GM12878 (cell line): ENCODE data around the gene AEN. TPM values are rescaled to one million over a fixed set of nuclear protein-coding genes. Genes with fewer than 3 reads are reported as not detected.

Experiments used
- ATAC-seq: fragments of 200-7000 bp; cut with Tn5 transposase; 3 replicates; pipeline ENCODE4 v1.9.1; 2020; ENCODE audit warnings: mild to moderate bottlenecking, moderate library complexity
- BruUV-seq: library from RNA; stranded (reverse); fragments of 400-500 nt; replicated peaks from 2 replicates; lab custom pipeline; 2021; lab: Mats Ljungman, UMichigan
- CTCF ChIA-PET: fragments of 300-600 bp; sonication (Branson Sonifier 250); formaldehyde crosslinking; extraction: SDS; loops from one replicate; lab custom pipeline; 2021; ENCODE audit warnings: inconsistent platforms; lab: Yijun Ruan, JAX
- POLR2A ChIA-PET: fragments of 350-600 bp; formaldehyde crosslinking; extraction: SDS; loops from one replicate; lab custom pipeline; 2021; ENCODE audit warnings: inconsistent platforms; lab: Charles Lee
- RAD21 ChIA-PET: fragments of 300-600 bp; sonication (Branson Sonifier 250); formaldehyde crosslinking; loops from one replicate; lab custom pipeline; 2023; ENCODE audit warnings: antibody characterized with exemption; ENCODE audit not compliant: unreplicated experiment; lab: Charles Lee
- SMC1A ChIA-PET: fragments of 300-600 bp; sonication (Branson Sonifier 250); formaldehyde crosslinking; loops from one replicate; lab custom pipeline; 2023; ENCODE audit not compliant: unreplicated experiment, uncharacterized antibody; lab: Charles Lee
- DNase-seq: peaks from one replicate; pipeline ENCODE4 v3.0.0-alpha.2; 2011; ENCODE audit warnings: low read depth, low spot score
- FAIRE-seq: peaks from 3 replicates; lab custom pipeline; 2011; peaks lifted over from hg19 to GRCh38; lab: Jason Lieb, UNC
- H2AFZ ChIP-seq: 2 replicates; pipeline ENCODE4 v1.6.0; 2011; ENCODE audit warnings: low read depth, low read length, control low read depth; ENCODE audit not compliant: control insufficient read depth
- H3K27ac ChIP-seq: 2 replicates; pipeline ENCODE4 v1.5.1; 2011; ENCODE audit warnings: control low read depth; ENCODE audit not compliant: control insufficient read depth, insufficient read depth
- H3K27me3 ChIP-seq, 2 experiments: replicated peaks in 1 of 2; 2 replicates each; pipeline versions ENCODE4 v1.6.0 to v1.6.1; 2011; ENCODE audit warnings: low read length in 1 of 2; ENCODE audit not compliant: control insufficient read depth in 2 of 2, insufficient read depth in 2 of 2
- H3K36me3 ChIP-seq, 2 experiments: 2 replicates each; pipeline ENCODE4 v1.5.1; 2011; ENCODE audit warnings: low read length in 1 of 2; ENCODE audit not compliant: control insufficient read depth in 2 of 2, insufficient read depth in 2 of 2
- H3K4me1 ChIP-seq: 2 replicates; pipeline ENCODE4 v1.6.1; 2011; ENCODE audit warnings: mild to moderate bottlenecking, low read length, moderate library complexity, mixed read lengths; ENCODE audit not compliant: control insufficient read depth, insufficient read depth
- H3K4me2 ChIP-seq: 2 replicates; pipeline ENCODE4 v1.6.0; 2011; ENCODE audit warnings: control low read depth; ENCODE audit not compliant: control insufficient read depth, insufficient read depth
- H3K4me3 ChIP-seq: fragments of 200-600 bp; sonication (generic); 2 replicates; pipeline ENCODE4 v1.5.1; 2016
- H3K79me2 ChIP-seq: 2 replicates; pipeline ENCODE4 v1.6.0; 2011; ENCODE audit warnings: low read length; ENCODE audit not compliant: control insufficient read depth, insufficient read depth
- H3K9ac ChIP-seq: 2 replicates; pipeline ENCODE4 v1.8.0; 2011; ENCODE audit warnings: low read length, control low read depth, mixed read lengths; ENCODE audit not compliant: control insufficient read depth, insufficient read depth
- H3K9me3 ChIP-seq: replicated peaks from 3 replicates; pipeline ENCODE4 v1.5.1; 2011; ENCODE audit warnings: mild to moderate bottlenecking, low read length; ENCODE audit not compliant: control insufficient read depth, insufficient read depth
- H4K20me1 ChIP-seq: 2 replicates; pipeline ENCODE4 v1.6.0; 2011; ENCODE audit not compliant: control insufficient read depth, insufficient read depth
- POLR2A ChIP-seq: IDR thresholded peaks from 2 replicates; pipeline ENCODE4 v1.6.1; 2011; ENCODE audit warnings: low read depth, mild to moderate bottlenecking, low read length
- WGBS: methylation state at CpG from one replicate; pipeline ENCODE4 v1.1.6; 2016; ENCODE audit warnings: low lambda C conversion rate; ENCODE audit not compliant: insufficient replicate concordance, insufficient coverage; ENCODE audit errors: missing lambda C conversion rate; 5-methylcytosine and 5-hydroxymethylcytosine counted together
- in situ Hi-C: fragments of 300-500 bp; cut with MboI; formaldehyde crosslinking; loops from 9 replicates; pipeline ENCODE4 v1.14.3; 2018; ENCODE audit warnings: mixed read lengths
- intact Hi-C: fragments of 100-400 bp; cut with micrococcal nuclease; formaldehyde crosslinking; loops from one replicate; pipeline ENCODE4 v1.14.2; 2022; ENCODE audit not compliant: unreplicated experiment
- polyA plus RNA-seq, 11 experiments: library from polyadenylated mRNA; depleted of rRNA in 4 of 11; unstranded in 6 of 11; stranded (reverse) in 5 of 11; fragments of >200 nt; fragmentation: Nextera tagmentation in 4 of 11; fragmentation: Illumina TruSeq in 1 of 11; extraction: Ambion mirVana in 4 of 11; extraction: Trizol in 1 of 11; gene quantifications; 1 replicate in 1 of 11; 2 replicates in 10 of 11; pipeline versions ENCODE4 v1.2.1 to v1.2.3, GENCODE V29; 2011 to 2016; ENCODE audit warnings: inconsistent platforms in 2 of 11, missing spikeins in 2 of 11, low read depth in 1 of 11
- total RNA-seq, 4 experiments: library from RNA; depleted of rRNA in 3 of 4; stranded (reverse); fragments of >200 nt in 3 of 4; fragmentation: Illumina TruSeq in 1 of 4; extraction: Trizol in 1 of 4; gene quantifications; 2 replicates each; pipeline versions ENCODE4 v1.2.1 to v1.2.3, GENCODE V29; 2013 to 2021
- TF ChIP-seq, protein P1 (sequence below): IDR thresholded peaks from 2 replicates; pipeline ENCODE4 v1.6.1; 2011; ENCODE audit warnings: borderline replicate concordance, low read depth, mild to moderate bottlenecking, moderate library complexity, low read length; ENCODE audit not compliant: insufficient read depth, poor library complexity, severe bottlenecking
- TF ChIP-seq, protein P2 (sequence below): IDR thresholded peaks from 2 replicates; pipeline ENCODE4 v1.6.1; 2011; ENCODE audit warnings: borderline replicate concordance, low read depth, mild to moderate bottlenecking, moderate library complexity, mixed read lengths, low read length; ENCODE audit not compliant: insufficient read depth; ENCODE audit errors: extremely low read length

Gene AEN
- total and polyA plus RNA-seq, 10 of the 15 experiments (the other 5 are each of a cell fraction or from before 2014, with no cell fraction given): 11.7 to 81.2 (median 53.7) TPM

DNA sequence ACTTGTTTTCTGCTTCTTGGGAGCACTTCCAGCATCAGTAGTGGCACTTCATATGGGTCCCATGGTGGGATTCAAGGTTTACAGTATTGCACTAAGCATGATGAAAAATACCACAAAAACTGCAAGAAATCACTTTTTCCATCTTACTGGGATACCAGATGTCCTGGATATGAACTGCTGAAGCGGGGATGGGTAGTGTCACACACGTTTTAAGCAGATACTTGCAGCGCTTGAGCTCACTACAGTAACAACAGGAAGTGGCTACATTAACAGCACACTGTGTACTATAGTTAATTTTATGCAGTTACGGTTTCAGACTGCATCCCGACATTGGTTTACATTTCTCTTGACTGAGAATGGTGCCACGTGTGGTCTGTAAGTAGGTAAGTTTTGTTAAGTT is 14.2 kb downstream of the AEN start (continued):
- TF ChIP-seq, protein P1, sequence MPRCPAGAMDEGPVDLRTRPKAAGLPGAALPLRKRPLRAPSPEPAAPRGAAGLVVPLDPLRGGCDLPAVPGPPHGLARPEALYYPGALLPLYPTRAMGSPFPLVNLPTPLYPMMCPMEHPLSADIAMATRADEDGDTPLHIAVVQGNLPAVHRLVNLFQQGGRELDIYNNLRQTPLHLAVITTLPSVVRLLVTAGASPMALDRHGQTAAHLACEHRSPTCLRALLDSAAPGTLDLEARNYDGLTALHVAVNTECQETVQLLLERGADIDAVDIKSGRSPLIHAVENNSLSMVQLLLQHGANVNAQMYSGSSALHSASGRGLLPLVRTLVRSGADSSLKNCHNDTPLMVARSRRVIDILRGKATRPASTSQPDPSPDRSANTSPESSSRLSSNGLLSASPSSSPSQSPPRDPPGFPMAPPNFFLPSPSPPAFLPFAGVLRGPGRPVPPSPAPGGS: no peak

DNA sequence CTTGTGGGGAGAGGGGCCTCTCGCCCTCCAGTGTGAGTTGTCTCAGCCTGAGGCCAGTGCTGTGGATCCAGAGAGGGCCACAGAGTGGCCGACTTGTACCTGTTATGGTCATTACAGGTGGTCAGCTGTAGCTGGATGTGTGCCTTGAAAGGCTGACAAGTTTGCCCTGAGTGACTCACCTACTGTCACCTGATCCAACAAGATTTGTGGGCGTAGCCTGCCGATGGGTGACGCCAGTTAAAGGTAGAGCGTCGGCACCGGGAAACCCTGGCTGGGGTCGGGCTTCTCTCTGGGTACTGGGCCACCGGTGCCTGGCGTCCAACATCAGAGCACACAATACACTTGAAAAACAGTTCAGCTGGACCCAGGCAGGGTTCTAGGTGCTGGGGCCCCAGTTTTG is 14.9 kb downstream of the AEN start:
- SMC1A ChIA-PET: interaction anchor here (1.4 to 5.6 kb wide), 4 partner anchors 9 to 20 kb away, joined by 4 to 35 read pairs (median 8); no protein-coding TSS in a partner anchor
- no peak overlapping the region; the same call in 1 of the 2 replicates for H3K9ac ChIP-seq
- no peaks in the 10 kb centered on the region for H3K9me3 ChIP-seq
- peaks cover 62% of the 10 kb centered on the region for H3K4me1 ChIP-seq
- BruUV-seq: no TSS peak
- no peak overlapping the region for H2AFZ ChIP-seq
- 79% methylated on average over 11 of the region's 11 CpGs for WGBS
- no peak for ATAC-seq
- in situ Hi-C loops (no loop called here), intact Hi-C loops (no loop called here)
- FAIRE-seq: no peak
- H3K27me3 ChIP-seq: no peaks in the 10 kb centered on the region
- no peak for DNase-seq
- RAD21 ChIA-PET: interaction anchor here (1.5 to 3.4 kb wide), 2 partner anchors 12 to 21 kb away, joined by 7 to 29 read pairs; no protein-coding TSS in a partner anchor
- CTCF ChIA-PET: interaction anchor here (0.6 to 2.7 kb wide), 7 partner anchors 12 to 180 kb away, joined by 3 to 30 read pairs (median 6); no protein-coding TSS in a partner anchor
- H3K79me2 ChIP-seq: peaks cover 31% of the 10 kb centered on the region
- H3K4me2 ChIP-seq: peak overlapping the region; percentile 32
- H3K36me3 ChIP-seq: peaks cover 0 to 5% of the 10 kb centered on the region in 2 experiments; a peak in 3 of 4 replicates
- TF ChIP-seq POLR2A: peak; percentile 41; the same call in 1 of the 2 replicates
- TF ChIP-seq, protein P2, sequence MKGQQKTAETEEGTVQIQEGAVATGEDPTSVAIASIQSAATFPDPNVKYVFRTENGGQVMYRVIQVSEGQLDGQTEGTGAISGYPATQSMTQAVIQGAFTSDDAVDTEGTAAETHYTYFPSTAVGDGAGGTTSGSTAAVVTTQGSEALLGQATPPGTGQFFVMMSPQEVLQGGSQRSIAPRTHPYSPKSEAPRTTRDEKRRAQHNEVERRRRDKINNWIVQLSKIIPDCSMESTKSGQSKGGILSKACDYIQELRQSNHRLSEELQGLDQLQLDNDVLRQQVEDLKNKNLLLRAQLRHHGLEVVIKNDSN: no peak
- no peak overlapping the region for H3K4me3 ChIP-seq
- POLR2A ChIA-PET: interaction anchor here (0.6 to 1.9 kb wide), 2 partner anchors 11 to 327 kb away, joined by 3 to 8 read pairs; no protein-coding TSS in a partner anchor
- no peaks in the 10 kb centered on the region for H4K20me1 ChIP-seq
- peak overlapping the region; percentile 79 for H3K27ac ChIP-seq
